Activated CD4-positive, alpha-beta T cell treated with anti-CD3 and anti-CD28 coated beads for 1 hour (primary cell): ENCODE data around the gene DSE.

Experiments used
- DNase-seq: peaks from one replicate; pipeline ENCODE4 v3.0.0-alpha.2; 2020

Gene DSE

DNA sequence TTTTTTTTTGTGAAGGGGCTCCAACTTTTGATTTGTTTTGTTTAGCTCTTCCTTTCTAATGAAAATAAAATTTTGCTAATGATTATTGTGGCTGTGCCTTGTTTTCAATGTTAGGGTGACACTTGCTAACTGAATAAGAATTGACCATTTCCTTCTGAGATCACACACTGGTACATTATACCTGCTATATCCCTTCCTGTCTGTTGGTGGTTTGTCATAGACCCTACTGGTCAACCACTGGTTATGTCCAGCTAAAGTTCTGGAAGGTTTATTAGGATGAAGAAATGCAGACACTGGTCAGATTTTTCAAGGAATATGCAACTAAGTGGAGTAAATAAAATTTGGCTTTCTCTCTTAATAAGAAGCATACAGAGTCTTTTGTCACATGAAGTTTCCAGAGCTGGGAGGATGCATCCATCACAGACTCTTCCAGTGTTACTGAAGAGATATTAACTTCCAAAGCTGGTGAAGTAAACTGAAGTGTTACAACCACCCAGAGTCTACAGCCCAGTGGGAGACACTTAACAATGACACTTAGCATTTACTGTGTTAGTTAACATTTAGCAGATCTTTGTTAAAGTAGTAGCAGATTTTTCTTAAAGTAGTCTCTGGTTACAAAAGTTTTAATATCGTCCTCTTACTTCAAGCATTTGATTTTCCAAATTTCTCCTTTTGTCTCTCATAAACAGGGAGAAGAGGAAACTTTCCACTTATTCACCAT, 121.0 kb downstream of the DSE start:
- no peak for DNase-seq

DNA sequence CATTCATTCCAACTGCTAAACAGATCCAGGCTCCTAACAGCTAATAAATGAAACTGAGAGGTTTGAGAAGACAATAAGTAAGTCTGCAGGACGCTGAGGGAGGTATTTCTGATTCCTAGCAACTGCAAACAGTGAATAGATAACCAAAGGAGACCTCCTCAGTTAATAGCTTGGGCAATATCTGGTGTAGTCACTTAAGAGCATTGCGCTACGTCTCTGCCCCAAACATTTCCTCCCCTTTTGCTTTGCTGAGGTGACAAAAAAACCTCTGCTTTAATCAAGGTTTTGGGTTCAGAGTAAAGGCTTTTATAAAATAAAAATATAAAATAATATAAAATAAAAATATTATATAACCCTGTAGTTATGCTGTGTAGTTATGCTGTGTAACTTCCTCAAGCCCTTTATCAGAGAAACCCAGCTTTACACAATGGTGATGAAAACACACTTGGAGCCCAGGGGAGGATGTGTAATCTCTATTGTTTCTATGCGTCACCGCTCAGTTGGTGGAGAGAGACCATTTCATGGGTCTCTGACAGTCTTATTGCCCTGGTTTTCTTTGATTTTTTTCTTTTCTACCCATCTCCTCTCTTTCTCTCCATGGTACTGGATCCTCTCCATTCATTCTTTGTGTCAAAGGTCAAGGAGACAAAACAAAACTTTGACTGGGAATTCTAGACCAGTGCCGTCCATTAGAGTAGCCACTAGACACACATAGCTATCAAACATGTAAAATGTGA, 121.8 kb downstream of the DSE start:
- DNase-seq: no peak
